ENCODE measurements around the gene C1orf198. TPM values are rescaled to one million over a fixed set of nuclear protein-coding genes. Genes with fewer than 3 reads are reported as not detected.

Gene C1orf198
- total and polyA plus RNA-seq, 2 of the 8 experiments (the other 6 are each of a cell fraction or from before 2014, with no cell fraction given): 30.6 to 45.0 TPM

GRCh38 chr1:230868736-230869385, 540 bp upstream of the C1orf198 start:
- H4K20me1 ChIP-seq (replicated peaks in 1 of 2; ENCODE audit: control insufficient read depth in 1 of 2, insufficient read depth in 2 of 2, low read length in 2 of 2): peaks cover 3 to 5% of the 10 kb centered on the region in 2 experiments
- ChIA-PET CTCF (ENCODE audit: partially characterized antibody) (interaction anchor here (1.1 to 1.7 kb wide), 2 partner anchors 17 to 342 kb away, joined by 4 read pairs; no protein-coding TSS in a partner anchor), POLR2A (ENCODE audit: partially characterized antibody) (interaction anchor here (0.7 to 1.9 kb wide), 17 partner anchors 9 to 227 kb away, joined by 3 to 10 read pairs (median 4); partner anchors contain the start of gene COG2)
- H2BK120ac ChIP-seq (replicated peaks; ENCODE audit: low read depth, low read length): no peak overlapping the region
- H4K5ac ChIP-seq (ENCODE audit: insufficient read length, low read depth, low read length): peak overlapping the region; percentile 80
- 0 out of 2 replicates have a peak overlapping the region, but pooled peaks have one; percentile 39 for H2BK12ac ChIP-seq (ENCODE audit: low read depth, low read length)
- peaks cover 0 to 2% (median 0%) of the 10 kb centered on the region in 4 experiments; a peak in 2 of 7 replicates for H3K27me3 ChIP-seq (replicated peaks in 1 of 4; ENCODE audit: control insufficient read depth in 3 of 4, extremely low read depth in 1 of 4, insufficient read depth in 3 of 4, low read length in 3 of 4)
- no peak overlapping the region for H2BK15ac ChIP-seq (ENCODE audit: low read length)
- H4K8ac ChIP-seq (ENCODE audit: extremely low read depth, insufficient read depth, low read length): peak overlapping the region; percentile 99
- peak overlapping the region; percentile 84 for H2BK5ac ChIP-seq (ENCODE audit: low read depth, low read length)
- DNase-seq (ENCODE audit: low read depth in 1 of 2, low spot score in 2 of 2): peak in 1 of 2 experiments; percentile 81
- no peak overlapping the region for H2AK5ac ChIP-seq (ENCODE audit: low read depth, low read length)
- H3K9me3 ChIP-seq (ENCODE audit: insufficient read depth in 2 of 2, low read depth in 1 of 2, low read length in 1 of 2): no peaks in the 10 kb centered on the region
- H3K79me1 ChIP-seq (ENCODE audit: low read depth, low read length): no peaks in the 10 kb centered on the region; the same call in 1 of the 2 replicates
- 0 out of 2 replicates have a peak overlapping the region, but pooled peaks have one; percentile 6 for H2AFZ ChIP-seq (ENCODE audit: low read length)
- peaks cover 2 to 8% (median 4%) of the 10 kb centered on the region in 4 experiments for H3K4me1 ChIP-seq (replicated peaks in 1 of 4; ENCODE audit: control insufficient read depth in 3 of 4, insufficient read depth in 4 of 4, low read length in 3 of 4)
- H3K18ac ChIP-seq (ENCODE audit: extremely low read depth, low read length): peak overlapping the region; percentile 93
- peak overlapping the region; percentile 70 for H3K56ac ChIP-seq (replicated peaks; ENCODE audit: insufficient read length, low read depth, low read length)
- H2BK20ac ChIP-seq (ENCODE audit: low read length): no peak overlapping the region
- FAIRE-seq: no peak
- no peak overlapping the region for H3K23ac ChIP-seq (ENCODE audit: insufficient read length)
- no peaks in the 10 kb centered on the region for H3K36me3 ChIP-seq (ENCODE audit: control insufficient read depth in 2 of 4, insufficient read depth in 4 of 4, low read length in 3 of 4)
- H3K4ac ChIP-seq (replicated peaks; ENCODE audit: insufficient read length, low read depth, low read length): peak overlapping the region; percentile 57
- peak overlapping the region; percentile 51 to 88 (median 65) for H3K4me3 ChIP-seq (ENCODE audit: extremely low read depth in 1 of 4, insufficient read depth in 2 of 4, low read depth in 3 of 4, low read length in 4 of 4)
- peaks cover 0 to 37% of the 10 kb centered on the region in 2 experiments; a peak in 2 of 4 replicates for H3K79me2 ChIP-seq (ENCODE audit: control insufficient read depth in 1 of 2, insufficient read depth in 2 of 2, low read length in 2 of 2)
- peak overlapping the region; percentile 76 to 78 for H3K4me2 ChIP-seq (ENCODE audit: insufficient read depth in 1 of 2, low read depth in 2 of 2, low read length in 2 of 2)
- H4K91ac ChIP-seq (replicated peaks; ENCODE audit: insufficient read length, low read length): peak overlapping the region; percentile 90
- H3K27ac ChIP-seq (ENCODE audit: low read depth, low read length): peak overlapping the region; percentile 83
- WGBS, 2 experiments (ENCODE audit: extremely low coverage in 1 of 2, insufficient coverage in 1 of 2, insufficient read length in 1 of 2, insufficient replicate concordance in 2 of 2, low coverage in 1 of 2, low lambda C conversion rate in 2 of 2, missing lambda C conversion rate in 1 of 2): 7% methylated on average over 31 of the region's 40 CpGs; no CpG with 5 or more reads in 1 of the 2 experiments
- H3K23me2 ChIP-seq (ENCODE audit: low read depth, low read length): peaks cover 9% of the 10 kb centered on the region
- H3K14ac ChIP-seq (ENCODE audit: insufficient read length): no peak overlapping the region
- peak overlapping the region; percentile 85 to 97 (median 93) for H3K9ac ChIP-seq (replicated peaks in 1 of 4; ENCODE audit: extremely low read depth in 1 of 4, low read depth in 3 of 4, low read length in 3 of 4)
- TF ChIP-seq HDAC6 (IDR thresholded peaks at IDR 0.05; ENCODE audit: low read depth, low read length): no peak
- TF ChIP-seq BACH1 (IDR thresholded peaks at IDR 0.05; ENCODE audit: low read length): no peak
- no peak for TF ChIP-seq SUZ12 (IDR thresholded peaks at IDR 0.05; ENCODE audit: low read length)
- no peak for TF ChIP-seq EGR1 (IDR thresholded peaks at IDR 0.05; ENCODE audit: borderline replicate concordance, low read depth, low read length)
- TF ChIP-seq NRF1 (IDR thresholded peaks at IDR 0.05; ENCODE audit: low read depth, low read length): no peak
- no peak for TF ChIP-seq CTBP2 (IDR thresholded peaks at IDR 0.05; ENCODE audit: borderline replicate concordance, insufficient read depth, insufficient read length, low read length)
- TF ChIP-seq POLR2AphosphoS5 (IDR thresholded peaks at IDR 0.05; ENCODE audit: low read depth, low read length): peak; percentile 84
- no peak for TF ChIP-seq ATF2 (IDR thresholded peaks at IDR 0.05; ENCODE audit: low read length)
- no peak for TF ChIP-seq RAD21 (IDR thresholded peaks at IDR 0.05 in 1 of 2, conservative IDR thresholded peaks at IDR 0.05 in 1 of 2; ENCODE audit: low read depth in 2 of 2, low read length in 2 of 2)
